Stimulated activated CD4-positive, alpha-beta T cell treated with anti-CD3 and anti-CD28 coated beads, Interleukin-15, amount 100 ng/mL, for 1 hour (primary cell): Measurements from ENCODE around the gene USP33.
"Not testable (repeated sequence)": the region's sequence is repeated elsewhere in the genome, so short reads cannot be mapped to it uniquely, and the experiment has no call there.

ENCODE experiments used
- DNase-seq, 2 donors: peaks; one replicate each; pipeline ENCODE4 v3.0.0-alpha.2; 2020; ENCODE audit warnings: low read depth in 1 of 2, low spot score in 1 of 2

Gene USP33

GRCh38 chr1:77759071-77760028, at the start of gene USP33:
Gene USP33, minus strand, starts transcription at chr1:77759852. Its CDS starts 18,155 bp downstream, at chr1:77741697.
- peak; percentile 85 to 91 for DNase-seq

GRCh38 chr1:77803371-77803770, 43.7 kb upstream of the USP33 start:
- no peak for DNase-seq

- no peak for DNase-seq
Measured at GRCh38 chr1:77802026-77802425, 42.4 kb upstream of the USP33 start.

- DNase-seq = no peak
Measured at GRCh38 chr1:77797991-77798390, 38.3 kb upstream of the USP33 start.

GRCh38 chr1:77796695-77797405, 37.2 kb upstream of the USP33 start:
- DNase-seq = no peak

- no peak for DNase-seq
Measured at GRCh38 chr1:77794550-77794949, 34.9 kb upstream of the USP33 start.

GRCh38 chr1:77786093-77786741, 26.6 kb upstream of the USP33 start:
- not testable (repeated sequence) for DNase-seq

GRCh38 chr1:77783141-77783540, 23.5 kb upstream of the USP33 start:
- no peak for DNase-seq

GRCh38 chr1:77781683-77782082, 22.0 kb upstream of the USP33 start:
- DNase-seq = no peak

- peak; percentile 67 to 70 for DNase-seq
Measured at GRCh38 chr1:77779529-77780281, 20.1 kb upstream of the USP33 start, which contains the start of gene MIGA1. Gene MIGA1, plus strand, starts transcription at chr1:77779649. Its CDS starts 3,604 bp downstream, at chr1:77783253.

GRCh38 chr1:77776007-77776700, 16.5 kb upstream of the USP33 start:
- no peak for DNase-seq

GRCh38 chr1:77768006-77768405, 8.4 kb upstream of the USP33 start:
- DNase-seq = no peak

- DNase-seq = no peak
Measured at GRCh38 chr1:77762072-77762476, 2.4 kb upstream of the USP33 start.

GRCh38 chr1:77757603-77758002, 2.0 kb downstream of the USP33 start:
- no peak for DNase-seq

GRCh38 chr1:77757066-77757584, 2.5 kb downstream of the USP33 start:
- no peak for DNase-seq

GRCh38 chr1:77756052-77756754, 3.4 kb downstream of the USP33 start:
- DNase-seq = no peak

GRCh38 chr1:77749489-77749888, 10.2 kb downstream of the USP33 start:
- not testable (repeated sequence) for DNase-seq

- no peak for DNase-seq
Measured at GRCh38 chr1:77744576-77744975, 15.1 kb downstream of the USP33 start.

GRCh38 chr1:77742011-77742555, 17.6 kb downstream of the USP33 start:
- DNase-seq = no peak
